NCI-H2196 treated with DMSO at 0.1 percent for 48 hours (cell line): ENCODE results near the gene FTCD.
"Not testable (repeated sequence)": the region's sequence is repeated elsewhere in the genome, so short reads cannot be mapped to it uniquely, and the experiment has no call there.

Source experiments
- DNase-seq: peaks from one replicate; lab custom pipeline; 2025; ENCODE audit not compliant: unreplicated experiment; lab: John Stamatoyannopoulos, UW

Gene FTCD

DNA sequence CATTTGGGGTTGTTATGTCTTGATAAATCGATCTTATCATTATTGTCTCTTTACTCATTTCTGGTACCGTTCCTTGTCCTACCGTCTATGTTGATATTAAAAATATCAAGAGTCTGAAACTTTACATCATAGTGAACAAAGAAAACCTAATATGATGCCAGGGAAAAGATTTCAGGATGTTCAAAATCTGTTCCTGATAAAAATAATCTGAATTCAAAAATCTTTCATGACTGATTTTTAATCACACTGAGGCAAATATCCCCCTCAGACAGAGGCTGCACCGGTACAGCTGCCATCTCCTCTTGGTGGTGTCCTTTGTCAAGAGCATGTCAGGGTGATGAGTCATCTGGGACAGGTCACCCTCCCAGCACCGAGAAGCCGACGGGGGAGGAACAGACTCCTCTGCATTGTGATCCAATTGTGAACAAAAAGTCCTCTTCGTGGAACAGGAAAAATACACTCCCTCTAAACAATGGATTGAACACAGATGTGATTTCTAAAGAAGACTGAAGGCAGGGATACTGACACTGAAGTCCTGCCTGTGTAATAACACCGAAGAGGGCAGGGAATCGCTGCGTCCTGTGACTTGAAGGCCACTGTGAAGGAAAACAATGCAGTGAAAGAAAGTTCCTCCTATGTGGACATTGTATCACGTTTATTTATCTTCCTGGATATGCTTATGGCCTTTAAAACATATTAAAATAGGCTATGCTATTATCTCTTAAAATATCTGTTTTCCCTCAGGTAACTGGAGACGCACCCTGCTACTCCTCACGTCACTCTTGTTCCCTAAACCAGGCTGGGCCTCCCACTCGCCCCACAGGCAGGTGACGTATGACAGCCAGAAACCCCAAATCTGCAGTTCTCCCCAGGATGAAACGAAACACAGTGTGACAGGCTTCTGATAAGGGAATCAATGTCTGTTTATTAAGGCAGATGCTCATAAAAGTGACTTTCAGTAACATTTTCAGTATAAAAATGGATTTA is 33.1 kb upstream of the FTCD start:
- peak; percentile 42 for DNase-seq

DNA sequence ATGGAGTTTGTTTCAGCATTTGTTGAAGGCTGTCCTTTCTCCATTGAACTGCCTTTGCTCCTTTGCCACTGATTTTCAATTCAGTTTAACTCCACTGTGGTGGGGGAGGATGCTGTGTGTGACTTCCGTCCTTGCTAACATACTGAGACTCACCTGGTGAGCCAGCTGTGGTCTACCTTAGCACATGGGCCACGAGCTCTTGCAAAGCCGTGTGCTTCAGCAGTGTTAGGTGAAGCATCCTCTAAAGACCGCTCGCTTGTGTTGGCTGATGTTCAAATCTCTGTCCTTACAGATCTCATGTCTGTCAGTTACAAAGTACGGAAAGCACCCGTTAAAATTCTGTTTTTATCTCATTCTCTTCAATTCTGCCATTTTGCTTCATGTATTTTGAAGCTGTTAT is 32.4 kb upstream of the FTCD start:
- no peak for DNase-seq

DNA sequence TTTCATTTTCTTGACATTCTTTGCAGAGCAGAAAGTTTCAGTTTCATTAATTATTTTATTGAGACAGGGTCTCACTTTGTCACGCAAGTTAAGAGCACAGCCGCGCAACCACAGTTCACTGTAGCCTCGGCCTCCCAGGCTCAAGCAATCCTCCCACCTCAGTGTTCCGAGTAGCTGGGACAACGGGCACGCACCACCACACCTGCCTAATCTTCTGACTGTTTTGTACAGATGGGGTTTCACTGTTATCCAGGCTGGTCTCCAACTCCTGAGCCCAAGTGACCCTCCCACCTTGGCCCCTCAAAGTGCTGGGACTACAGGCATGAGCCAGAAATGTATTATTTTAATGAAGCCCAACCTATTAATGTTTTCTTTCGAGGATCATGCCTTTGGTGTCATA is 31.9 kb upstream of the FTCD start:
- DNase-seq, result no peak

DNA sequence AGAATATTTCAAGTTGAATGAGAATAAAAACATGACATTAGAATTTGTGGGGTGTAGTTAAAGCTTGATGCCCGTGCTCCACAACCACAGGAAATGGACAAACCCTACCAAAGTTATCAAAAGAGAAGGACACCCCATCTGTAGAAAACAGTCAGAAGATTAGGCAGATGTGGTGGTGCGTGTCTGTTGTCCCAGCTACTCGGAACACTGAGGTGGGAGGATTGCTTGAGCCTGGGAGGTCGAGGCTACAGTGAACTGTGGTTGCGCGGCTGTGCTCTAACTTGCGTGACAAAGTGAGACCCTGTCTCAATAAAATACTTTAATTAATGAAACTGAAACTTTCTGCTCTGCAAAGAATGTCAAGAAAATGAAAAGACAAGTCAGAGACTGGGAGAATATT is 30.3 kb upstream of the FTCD start:
- no peak for DNase-seq

DNA sequence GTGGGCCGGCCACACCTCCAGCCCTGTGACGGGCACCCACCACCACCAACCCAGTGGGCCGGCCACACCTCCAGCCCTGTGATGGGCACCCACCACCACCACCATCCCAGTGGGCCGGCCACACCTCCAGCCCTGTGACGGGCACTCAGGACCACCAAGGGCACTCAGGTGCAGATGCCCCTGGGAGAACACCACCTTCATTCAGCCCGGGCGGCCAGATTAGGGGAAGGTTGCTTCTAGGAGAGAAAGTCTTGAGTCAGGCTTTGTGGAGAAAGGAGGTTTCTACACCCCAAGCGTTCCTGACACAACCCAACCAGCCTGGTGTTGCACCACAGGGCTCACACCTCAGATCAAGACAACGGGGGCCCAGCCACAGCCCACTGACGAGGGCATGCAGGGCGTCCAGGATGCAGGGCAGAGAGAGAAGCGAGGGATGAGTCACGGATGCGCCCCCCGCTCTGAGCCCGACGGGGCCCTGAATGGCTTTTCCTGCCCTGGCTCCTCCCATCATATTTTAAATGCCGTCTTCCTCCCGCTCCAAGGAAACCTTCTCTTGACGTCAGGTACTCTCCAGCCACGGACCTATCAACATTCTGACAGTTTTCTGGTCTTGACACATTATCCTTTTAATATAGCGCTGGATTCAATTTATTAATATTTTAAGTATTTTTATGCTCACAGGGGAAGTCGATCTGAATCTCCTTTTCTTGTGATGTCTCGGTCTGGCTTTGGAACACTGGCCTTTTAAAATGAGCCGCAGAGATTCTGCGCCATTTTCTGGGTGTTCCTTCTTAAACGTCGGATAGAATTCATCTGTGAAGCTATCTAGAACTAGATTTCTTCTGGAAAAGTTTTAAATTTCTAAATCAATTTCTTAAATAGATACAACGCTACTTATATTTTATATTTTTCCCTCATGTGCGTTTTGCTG is 29.5 kb upstream of the FTCD start:
- peak; percentile 68 for DNase-seq

DNA sequence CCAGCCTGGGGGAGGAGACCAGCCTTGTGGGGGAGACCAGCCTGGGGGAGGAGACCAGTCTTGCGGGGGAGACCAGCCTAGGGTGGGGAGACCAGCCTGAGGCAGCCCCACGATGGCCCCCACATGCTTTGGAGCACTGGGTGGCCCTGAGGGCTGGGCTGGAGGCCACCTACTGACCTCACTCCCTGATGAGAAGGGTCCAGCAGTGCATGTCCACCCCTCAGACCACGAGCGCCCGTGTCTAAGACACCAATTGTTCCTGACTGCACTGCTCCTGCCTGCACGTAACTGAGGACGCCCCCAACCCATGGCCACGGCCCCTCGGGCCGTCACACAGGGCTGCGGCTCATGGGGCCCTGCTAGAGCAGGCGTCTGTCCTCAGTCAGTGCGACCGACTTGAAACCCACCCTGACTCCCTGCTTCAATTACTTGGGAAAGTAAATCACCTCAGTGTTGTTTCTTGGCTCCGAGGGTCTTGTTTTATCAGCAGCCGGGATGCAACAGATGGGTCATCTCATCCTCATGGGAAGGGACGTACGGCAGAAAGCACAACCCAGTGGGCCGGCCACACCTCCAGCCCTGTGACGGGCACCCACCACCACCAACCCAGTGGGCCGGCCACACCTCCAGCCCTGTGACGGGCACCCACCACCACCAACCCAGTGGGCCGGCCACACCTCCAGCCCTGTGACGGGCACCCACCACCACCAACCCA is 28.7 kb upstream of the FTCD start, which contains the start of gene SPATC1L:
TSS of gene SPATC1L (minus strand) at position 550 of the 715 bp plus-strand sequence. CDS start 1,643 bp downstream, outside the sequence.
- DNase-seq, result peak; percentile 50

DNA sequence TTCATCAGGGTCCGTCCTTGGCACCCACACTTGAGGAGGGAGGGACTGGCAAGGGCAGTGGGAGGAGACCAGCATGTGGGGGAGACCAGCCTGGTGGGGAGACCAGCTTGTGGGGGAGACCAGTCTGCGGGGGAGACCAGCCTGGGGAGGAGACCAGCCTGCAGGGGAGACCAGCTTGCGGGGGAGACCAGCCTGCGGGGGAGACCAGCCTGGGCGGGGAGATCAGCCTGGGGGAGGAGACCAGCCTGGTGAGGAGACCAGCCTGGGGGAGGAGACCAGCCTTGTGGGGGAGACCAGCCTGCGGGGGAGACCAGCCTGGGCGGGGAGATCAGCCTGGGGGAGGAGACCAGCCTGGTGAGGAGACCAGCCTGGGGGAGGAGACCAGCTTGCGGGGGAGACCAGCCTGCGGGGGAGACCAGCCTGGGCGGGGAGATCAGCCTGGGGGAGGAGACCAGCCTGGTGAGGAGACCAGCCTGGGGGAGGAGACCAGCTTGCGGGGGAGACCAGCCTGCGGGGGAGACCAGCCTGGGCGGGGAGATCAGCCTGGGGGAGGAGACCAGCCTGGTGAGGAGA is 28.0 kb upstream of the FTCD start:
- not testable (repeated sequence) for DNase-seq

DNA sequence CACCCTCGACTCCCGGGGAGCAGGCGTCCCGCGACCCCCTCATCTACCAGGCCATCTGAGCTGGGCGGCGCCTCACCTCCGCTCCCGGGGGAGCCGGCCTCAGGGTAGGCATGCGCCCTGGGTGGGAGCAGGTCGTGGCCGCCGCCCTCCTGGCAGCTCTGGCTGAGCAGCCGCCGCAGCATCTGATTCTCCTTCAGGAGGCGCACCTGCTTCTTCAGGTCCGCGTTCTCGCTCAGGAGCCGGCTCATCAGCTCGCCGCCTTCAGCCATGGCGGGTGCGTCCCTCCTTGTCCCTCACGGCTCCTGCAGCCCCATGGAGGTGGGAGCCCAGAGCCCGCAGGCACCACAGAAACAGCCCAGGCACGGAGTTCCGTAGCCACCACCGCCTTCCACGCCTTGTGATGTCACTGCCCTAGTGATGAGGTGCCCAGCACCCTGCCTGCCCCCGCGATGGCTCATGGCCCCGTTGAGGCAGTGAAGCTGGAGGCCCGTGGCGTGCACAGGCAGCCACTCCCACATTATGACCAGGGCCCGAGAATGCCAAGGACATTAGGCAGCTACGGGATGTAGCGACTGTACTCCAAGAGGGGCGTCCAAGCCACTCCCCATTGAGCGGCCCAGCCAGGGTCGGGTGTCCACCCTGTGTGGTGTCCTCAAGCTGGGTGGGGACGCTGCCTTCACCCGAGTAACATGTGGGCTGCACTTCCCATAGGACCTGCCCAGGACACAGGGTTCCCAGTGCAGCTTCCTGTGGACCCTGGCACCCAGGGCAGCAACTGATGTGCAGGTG is 27.4 kb upstream of the FTCD start:
- DNase-seq, result no peak

DNA sequence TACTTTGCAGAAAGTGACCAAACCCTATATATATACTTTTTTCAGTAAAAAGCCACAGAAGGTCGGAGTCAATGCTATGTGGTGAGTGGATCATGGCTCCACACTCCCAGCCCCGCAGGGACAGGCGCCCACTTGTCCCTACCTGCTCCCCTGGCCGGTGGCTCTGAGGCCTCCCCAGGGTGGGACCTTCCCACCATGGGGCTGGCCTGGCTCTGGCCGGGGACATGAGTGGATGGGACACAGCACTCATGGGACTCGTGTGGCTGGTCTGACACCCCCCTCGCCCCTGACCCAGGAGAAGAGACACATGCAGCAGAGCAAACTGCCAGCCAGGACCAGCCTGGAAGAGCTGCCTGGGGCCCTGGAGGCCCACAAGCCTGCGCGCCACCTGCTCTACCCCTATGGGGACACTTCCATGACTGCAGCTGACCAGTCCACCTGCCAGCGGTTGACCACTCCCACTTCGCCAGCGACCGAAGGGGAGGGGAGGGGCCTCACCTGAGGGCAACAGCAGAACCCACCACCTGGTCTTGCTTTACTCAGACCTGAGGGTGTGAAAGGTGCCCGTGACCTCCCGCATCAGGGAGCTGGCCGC is 26.7 kb upstream of the FTCD start:
- DNase-seq, result no peak

DNA sequence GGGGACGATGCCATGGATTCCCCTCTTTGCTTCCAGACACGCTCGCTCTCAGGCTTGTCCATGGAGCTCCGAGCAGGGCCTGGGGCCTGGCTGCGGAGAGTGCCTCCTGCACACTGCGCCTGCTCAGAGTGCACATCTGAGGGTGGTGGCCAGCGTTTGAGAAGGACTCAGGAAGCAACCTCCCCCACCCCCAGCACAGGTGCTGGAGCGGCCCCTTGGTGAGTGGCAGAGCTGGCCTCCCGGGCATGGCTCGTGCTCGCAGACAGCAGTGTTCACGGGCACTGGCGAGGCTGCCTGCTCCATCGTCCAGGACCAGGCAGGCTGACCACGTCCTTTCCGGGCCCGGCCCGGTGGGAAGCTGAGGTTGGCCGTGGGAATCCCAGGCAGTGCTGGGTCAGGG is 26.1 kb upstream of the FTCD start:
- no peak for DNase-seq

DNA sequence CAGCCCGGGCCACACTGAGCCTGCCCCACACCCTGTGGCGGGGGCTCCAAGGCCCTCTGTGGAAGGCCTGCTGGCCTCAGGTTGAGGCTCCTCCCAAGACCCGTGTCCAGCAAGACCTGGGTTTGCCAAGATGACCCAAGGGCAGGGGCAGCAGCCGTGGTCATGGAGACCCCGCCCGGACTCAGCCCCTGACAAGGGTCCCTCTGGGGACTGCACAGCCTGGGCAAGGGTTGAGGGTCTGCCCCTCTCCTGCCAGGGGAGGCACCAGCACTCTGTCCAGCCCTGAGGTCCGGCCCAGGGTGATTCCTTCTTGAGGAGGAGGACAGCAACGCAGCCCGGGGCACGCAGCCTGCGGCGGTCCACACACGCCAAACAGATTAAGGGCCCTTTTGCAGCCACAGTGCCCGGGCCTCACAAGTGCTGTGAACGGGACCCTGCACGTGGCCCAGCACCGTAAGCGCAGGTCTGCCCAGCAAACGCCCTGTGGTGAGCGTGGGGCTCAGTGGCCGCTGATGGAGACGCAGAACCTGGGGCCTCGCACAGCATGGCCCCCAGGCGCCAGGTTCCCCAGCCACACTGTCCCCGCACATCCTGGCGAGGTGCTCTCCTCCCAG is 25.5 kb upstream of the FTCD start:
- DNase-seq, result no peak

DNA sequence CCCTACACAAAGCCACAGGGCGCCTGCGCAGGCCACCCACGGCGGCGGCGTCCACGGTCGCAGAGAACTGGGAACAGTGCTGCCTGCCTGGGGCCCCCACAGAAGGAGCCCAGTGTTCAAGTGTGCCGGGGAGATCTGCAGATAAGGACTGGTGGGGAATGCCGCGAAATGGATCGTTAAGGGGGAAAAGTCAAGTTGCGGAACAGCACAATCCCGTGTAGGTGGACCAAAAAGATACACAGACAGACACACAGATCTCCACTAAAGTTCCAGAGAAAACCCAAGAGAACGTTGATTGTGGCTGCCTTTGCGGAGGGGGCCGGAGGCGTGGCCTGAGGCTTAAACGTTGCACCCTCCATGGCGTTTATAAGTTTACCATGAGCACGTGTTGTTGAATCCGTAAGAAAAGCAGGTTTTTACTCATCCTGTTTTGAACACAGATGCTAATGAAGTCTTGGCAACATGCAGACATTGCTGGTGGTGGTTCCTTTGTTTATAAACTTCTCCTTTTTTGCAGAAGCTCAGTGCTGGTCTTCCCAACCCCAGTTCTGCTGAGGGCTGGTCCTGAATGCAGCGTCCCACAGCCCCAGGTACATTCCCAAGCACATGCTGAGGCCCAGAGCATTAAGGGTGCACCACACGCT is 24.8 kb upstream of the FTCD start:
- no peak for DNase-seq

DNA sequence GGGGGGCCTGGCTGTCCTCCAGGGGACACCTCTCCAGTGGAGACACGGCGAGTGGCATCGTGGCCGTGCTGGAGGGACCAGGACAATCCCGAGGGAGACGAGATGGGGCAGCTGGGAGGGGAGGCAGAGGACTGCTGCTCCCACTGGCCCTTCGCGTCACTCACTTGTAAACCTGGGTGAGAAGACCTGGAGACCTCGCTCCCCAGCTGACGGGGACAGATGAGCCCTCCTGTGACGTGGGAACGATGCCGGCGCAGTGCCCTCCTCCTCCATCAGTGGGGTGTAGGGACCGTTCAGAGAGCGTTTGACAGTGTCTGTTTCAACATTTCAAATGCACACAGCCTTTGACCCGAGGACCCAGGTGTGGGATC is 24.3 kb upstream of the FTCD start:
- DNase-seq, result no peak

DNA sequence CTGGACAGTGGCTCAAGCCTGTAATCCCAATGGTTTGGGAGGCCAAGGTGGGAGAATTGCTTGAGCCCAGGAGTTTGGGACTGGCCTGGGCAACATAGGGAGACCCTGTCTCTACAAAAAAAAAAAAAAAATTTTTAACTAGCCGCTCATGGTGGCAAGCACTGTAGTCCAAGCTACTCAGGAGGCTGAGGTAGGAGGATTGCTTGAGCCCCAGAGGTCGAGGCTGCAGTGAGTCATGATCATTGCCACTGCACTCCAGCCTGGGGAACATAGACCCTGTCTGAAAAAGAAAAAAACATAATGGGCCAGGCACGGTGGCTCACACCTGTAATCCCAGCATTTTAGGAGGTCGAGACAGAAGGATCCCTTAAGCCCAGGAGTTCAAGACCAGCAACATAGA is 23.6 kb upstream of the FTCD start:
- no peak for DNase-seq

DNA sequence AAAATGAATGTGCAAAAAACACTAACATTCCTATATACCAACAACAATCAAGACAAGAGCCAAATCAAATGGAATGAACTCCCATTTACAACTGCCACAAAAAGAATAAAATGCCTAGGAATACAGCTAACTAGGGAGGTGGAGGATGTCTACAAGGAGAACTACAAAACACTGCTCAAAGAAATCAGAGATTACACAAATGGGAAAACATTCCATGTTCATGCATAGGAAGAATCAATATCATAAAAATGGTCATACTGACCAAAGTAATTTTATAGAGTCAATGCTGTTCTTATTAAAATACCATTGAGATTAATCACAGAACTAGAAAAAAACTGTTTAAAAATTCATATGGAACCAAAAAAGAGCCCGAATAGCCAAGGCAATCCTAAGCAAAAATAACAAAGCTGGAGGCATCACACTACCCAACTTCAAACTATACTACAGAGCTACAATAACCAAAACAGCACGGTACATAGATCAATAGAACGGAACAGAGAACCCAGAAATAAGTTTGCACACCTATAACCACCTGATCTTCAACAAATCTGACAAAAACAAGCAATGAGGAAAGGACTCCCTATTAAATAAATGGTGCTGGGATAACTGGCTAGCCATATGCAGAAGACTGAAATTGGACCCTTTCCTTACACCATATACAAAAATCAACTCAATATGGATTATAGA is 21.2 kb upstream of the FTCD start:
- not testable (repeated sequence) for DNase-seq

DNA sequence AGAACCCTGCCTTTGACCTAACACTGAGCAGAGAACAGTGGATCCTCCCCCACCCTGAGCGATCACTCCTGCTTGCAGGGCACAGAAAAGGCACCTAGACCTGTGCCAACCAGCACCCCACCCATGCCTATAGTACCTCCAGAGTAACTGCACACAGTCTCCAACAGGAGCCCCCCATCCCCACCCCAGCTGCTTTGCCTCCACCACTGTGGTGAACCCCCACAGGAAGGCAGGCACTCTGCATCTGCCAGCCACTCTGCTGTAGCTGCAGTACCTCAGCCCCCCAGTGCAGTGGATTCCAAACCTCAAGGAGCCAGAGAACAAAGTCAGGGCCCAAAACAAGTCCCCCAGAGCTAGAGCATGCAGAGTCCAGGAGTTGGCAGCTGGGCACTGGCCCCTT is 18.2 kb upstream of the FTCD start:
- no peak for DNase-seq

DNA sequence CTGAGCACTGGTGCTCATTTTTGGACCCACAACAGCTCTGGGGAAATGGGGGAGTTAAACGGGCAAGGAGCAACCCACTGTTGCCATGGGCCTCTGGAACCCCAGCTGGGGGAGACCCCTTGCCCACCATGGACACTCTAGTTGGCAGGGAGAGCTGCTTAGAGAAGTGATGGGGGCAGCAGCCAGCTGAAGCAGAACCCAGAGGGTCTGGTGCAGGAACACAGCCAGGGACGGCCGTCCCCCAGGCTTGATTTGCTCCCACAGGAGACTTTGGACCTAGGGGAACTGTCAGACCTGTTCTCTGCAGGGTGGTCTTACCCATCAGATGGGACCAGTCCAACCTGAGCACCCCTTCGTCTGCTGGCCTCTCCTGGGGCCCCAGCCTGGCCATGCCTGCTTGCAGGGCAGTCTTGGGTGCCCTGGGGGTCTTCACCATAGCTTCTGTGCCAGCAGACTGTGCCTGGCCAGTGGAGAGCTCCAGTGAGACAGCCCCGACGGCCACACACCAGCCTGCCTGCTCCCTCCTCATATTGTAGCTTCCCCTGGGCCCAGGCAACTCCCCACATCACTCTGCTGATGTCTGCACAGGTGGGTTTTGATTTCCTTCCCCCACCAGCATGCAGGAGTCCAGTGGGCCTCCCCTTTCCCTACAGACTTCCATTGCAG is 17.6 kb upstream of the FTCD start:
- no peak for DNase-seq
